HG02973 (cell line): ENCODE results near the gene RTN4R.

ENCODE experiments used
- ATAC-seq: cut with Tn5 transposase; IDR thresholded peaks from one replicate; pipeline ENCODE4 v1.9.1; 2021; ENCODE audit warnings: moderate library complexity; ENCODE audit not compliant: unreplicated experiment

RTN4R gene

GRCh38 chr22:20218987-20219386, 49.1 kb downstream of the RTN4R start:
- ATAC-seq = no peak

GRCh38 chr22:20218326-20218872, 49.7 kb downstream of the RTN4R start:
- no peak for ATAC-seq

GRCh38 chr22:20217563-20217962, 50.6 kb downstream of the RTN4R start:
- ATAC-seq = no peak

GRCh38 chr22:20216863-20217499, 51.1 kb downstream of the RTN4R start:
- no peak for ATAC-seq

GRCh38 chr22:20215742-20216141, 52.4 kb downstream of the RTN4R start:
- no peak for ATAC-seq

- no peak for ATAC-seq
Observed at GRCh38 chr22:20214853-20215252, 53.3 kb downstream of the RTN4R start.

GRCh38 chr22:20213833-20214708, 54.0 kb downstream of the RTN4R start:
- ATAC-seq = no peak

GRCh38 chr22:20212754-20213699, 55.1 kb downstream of the RTN4R start:
- no peak for ATAC-seq

- ATAC-seq = no peak
Observed at GRCh38 chr22:20211997-20212753, 55.9 kb downstream of the RTN4R start.

GRCh38 chr22:20211409-20211996, 56.6 kb downstream of the RTN4R start:
- no peak for ATAC-seq

GRCh38 chr22:20210473-20211059, 57.6 kb downstream of the RTN4R start:
- ATAC-seq = no peak

- ATAC-seq = no peak
Observed at GRCh38 chr22:20209761-20210250, 58.3 kb downstream of the RTN4R start.

GRCh38 chr22:20208713-20209310, 59.3 kb downstream of the RTN4R start:
- ATAC-seq = no peak

GRCh38 chr22:20207277-20208025, 60.7 kb downstream of the RTN4R start:
- ATAC-seq = no peak

GRCh38 chr22:20206709-20207215, 61.4 kb downstream of the RTN4R start:
- ATAC-seq = no peak

GRCh38 chr22:20205964-20206708, 62.0 kb downstream of the RTN4R start:
- peak; percentile 68 for ATAC-seq

GRCh38 chr22:20205464-20205963, 62.6 kb downstream of the RTN4R start:
- no peak for ATAC-seq
